GM19324 (cell line): ENCODE measurements around the gene HOXC11.

Source experiments
- ATAC-seq: cut with Tn5 transposase; IDR thresholded peaks from one replicate; pipeline ENCODE4 v1.9.1; 2021; ENCODE audit warnings: mild to moderate bottlenecking, moderate library complexity; ENCODE audit not compliant: unreplicated experiment, low FRiP score

The HOXC11 gene

GRCh38 chr12:53995378-53996239 is 22.7 kb downstream of the HOXC11 start:
- ATAC-seq = no peak

- no peak for ATAC-seq
These were observed 23.6 kb downstream of the HOXC11 start for GRCh38 chr12:53996240-53997203.

GRCh38 chr12:53997204-53998109 is 24.5 kb downstream of the HOXC11 start:
- no peak for ATAC-seq

DNA sequence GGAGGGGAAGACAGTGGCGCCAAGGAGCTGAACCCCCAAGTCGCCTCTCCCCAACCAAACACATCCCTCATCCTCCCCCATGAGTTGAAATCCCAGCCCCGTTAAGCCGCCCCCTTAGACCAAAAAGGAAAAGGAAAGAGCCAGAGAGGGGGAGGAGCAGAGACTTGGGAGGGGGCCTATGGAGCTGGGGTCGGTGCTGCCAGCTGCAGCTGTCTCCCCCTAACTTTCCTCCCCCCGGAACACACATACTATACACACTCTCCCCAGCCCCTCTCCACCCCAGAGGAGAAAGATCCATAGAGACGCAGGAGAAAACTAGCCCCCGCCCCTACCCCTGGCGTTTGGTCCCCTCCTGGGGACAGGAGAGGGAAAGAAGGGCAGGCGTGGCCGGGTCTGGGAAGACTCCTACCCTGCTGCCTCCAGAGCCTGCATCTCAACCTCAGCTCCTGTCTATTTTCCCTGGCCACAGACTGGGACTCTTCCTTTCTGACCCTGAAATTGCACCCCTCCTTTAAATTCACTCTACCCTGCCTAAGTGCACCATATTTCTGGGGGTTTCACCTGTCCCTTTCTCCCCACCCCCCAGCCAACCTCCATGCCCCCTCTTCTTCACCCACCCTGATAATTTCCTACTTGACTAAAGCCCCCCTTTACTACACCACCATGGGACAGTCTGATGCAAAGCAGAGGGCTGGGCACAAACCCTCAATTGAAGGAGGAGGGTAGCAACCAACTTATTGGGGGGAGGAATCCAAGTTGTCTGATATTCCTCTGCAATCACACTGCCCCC is 25.4 kb downstream of the HOXC11 start:
- no peak for ATAC-seq

DNA sequence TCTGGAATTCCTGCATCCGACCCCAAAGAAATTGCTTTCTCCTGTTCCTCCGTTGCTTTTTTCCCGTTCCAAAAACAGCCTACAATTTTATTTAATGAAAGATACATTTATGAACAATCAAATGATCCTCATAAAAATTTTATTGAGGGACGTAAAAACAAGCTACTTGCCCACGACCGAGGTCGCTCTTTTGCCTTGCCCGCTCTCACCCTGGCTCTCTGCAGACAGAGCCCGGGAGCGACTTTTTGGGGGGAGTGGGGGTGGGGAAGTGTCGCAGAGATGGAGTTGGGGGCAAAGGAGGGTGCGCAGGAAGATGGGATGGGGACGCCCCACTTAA is 25.9 kb downstream of the HOXC11 start:
- ATAC-seq = no peak

DNA sequence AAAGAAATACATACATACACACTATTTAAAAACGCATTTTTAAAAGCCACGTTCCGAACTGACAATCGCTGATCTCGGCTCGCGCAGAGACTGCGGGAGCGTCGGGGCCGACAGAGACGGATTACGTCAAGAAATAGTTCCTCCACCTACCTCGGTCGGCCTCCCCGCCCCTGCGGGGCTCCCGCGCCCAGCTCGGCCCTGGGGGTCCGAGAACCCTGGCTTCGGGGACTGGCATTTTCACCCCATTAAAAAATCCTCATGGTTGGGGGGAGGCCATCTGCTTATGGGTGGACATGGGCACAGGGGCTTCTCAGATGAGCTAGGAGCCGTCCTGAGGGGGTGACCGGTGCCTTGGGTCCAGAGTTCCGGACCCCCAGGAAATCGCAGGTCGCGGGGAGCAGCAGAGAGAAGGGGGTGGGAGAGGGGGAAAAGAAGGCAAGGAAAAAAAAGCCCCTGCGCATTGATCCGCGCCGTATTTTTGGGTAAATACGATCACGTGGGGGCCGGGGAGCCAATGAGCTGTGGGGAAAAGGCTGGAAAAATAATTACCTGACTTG is 26.7 kb downstream of the HOXC11 start:
- no peak for ATAC-seq

- ATAC-seq = no peak
These were observed 27.5 kb downstream of the HOXC11 start, which contains the start of gene HOXC9 for GRCh38 chr12:54000116-54001114. HOXC9 (plus strand) TSS chr12:54000161; CDS start chr12:54000189, 28 bp downstream.

GRCh38 chr12:54001283-54002187 is 28.6 kb downstream of the HOXC11 start:
- ATAC-seq = no peak

- no peak for ATAC-seq
These were observed 29.5 kb downstream of the HOXC11 start for GRCh38 chr12:54002278-54002914.

DNA sequence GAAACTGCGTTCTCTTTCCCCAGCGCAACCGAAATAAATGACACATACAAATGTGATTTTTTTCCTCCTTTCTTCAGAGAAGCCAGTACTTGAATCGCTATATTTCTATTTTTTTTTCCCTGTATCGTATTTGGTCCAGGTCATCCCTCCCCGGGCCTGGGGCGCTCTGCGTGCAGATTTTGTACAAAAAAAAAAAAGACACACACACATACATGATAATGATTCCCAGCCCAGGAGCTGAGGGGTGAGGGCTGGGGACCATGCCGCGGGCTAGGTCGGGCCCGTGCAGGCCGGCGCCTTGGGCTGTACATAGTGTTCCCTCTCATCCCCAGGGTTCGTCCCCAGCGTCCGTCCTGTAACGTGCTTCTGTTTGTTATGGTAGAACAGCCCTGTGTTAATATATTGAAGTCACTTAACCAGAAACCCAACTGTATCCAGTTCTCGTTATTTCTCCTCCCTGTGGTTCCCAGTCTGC is 30.0 kb downstream of the HOXC11 start:
- no peak for ATAC-seq

- no peak for ATAC-seq
These were observed 30.7 kb downstream of the HOXC11 start for GRCh38 chr12:54003625-54004024.

DNA sequence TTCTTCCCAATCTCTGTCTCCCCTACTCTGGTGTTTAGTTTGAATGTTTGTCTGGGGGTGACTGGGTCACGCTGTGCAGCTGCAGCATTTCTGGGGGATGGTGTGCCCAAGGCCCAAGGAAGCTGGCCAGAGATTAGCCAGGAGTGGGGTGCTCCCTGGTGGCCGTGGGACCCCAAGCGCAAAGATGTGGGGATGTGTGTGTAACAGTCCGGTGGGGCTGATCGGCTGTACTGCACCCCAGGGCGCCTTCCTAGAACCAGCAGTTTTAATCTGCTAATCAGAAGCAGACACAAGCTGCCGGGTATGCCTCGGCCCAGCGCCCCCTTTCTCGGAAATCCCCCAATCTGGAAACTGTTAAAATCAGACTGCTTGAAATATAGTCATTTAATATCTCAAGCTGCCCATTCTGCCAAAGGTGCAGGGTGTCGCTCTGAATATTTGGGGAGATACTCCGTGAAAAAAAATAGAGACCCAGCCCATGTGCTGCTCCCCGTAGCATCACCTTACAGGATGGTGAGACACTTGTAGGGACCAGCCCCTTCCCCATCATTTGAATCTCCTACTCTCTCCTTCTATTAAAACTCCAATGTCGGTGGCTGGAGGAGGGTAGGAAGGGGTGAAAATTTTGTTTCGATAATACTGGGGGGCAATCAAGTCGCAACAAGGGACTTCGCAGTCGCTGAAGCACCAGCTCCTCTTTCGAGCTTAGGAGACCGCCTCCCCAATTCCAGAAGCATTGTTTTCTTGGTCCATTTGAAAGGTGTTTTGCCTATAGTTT is 31.3 kb downstream of the HOXC11 start:
- ATAC-seq = no peak

DNA sequence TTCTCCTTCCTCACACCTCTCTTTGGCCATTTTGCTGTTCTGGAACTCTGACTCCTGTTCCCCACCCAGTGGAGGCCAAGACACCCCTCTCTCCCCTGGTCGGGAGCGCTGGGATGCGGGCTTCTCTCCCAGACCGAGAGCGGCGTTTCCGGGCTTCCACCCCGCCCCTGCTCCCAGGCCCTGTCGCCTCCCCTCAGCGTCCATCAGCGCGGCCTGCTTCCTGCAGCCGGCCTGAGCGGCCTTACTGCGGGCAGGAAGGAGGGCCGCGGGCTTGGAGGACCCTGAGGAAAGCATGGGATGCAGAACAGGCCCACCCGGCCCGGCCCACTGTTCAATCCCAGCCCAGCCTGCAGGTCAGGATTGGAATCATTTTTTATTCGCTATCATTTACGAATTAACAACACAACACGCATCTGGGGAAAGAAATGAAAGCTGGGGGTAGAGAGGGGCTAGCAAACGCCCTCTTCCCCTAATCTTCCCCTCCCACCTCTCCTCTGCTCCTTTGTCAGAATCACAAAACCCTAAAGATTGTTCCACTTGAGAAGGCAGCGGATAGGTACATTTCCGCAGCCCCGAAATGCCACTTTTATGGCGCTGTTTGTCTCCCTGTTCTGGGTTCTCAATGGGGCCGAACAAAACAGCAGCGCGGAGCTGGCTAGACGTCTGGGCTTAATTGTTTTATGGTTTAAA is 32.1 kb downstream of the HOXC11 start:
- no peak for ATAC-seq

- no peak for ATAC-seq
These were observed 32.6 kb downstream of the HOXC11 start for GRCh38 chr12:54005531-54005852.

DNA sequence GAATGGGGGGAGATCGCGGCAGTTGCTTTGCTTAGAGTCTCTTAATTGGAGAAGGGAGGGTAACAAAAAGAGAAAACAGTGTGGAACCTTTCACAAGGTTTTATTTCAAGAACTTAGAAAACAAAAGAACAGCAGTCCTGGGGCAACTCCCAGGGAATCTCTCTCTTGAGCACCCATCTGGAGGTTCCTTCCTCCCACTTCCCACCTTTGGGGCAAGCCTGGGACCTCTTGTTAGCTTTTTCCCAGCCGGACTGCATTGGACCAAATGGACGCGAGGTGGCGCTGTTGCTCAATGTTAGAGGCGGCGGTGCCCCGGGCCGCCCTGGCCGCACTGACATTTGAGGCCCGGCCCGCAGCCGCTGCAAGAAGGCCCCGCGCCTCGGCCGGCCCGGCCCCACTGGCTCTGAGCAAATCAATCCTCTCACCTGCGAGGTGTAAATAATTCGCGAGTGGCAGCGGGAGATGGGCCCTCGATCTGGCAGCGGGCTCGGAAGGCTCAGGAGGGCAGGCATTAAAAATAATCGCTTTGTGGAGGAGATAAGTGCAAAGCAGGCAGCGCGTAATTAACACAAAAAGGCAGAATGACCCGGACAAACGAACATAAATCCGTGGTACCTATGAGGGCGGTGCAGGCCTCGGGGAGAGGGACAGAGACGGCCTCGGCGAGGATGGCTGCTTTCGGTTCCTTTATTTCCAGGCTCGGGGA is 33.1 kb downstream of the HOXC11 start:
- ATAC-seq = no peak
